ENCODE results near the gene AFAP1. TPM values are rescaled to one million over a fixed set of nuclear protein-coding genes. Genes with fewer than 3 reads are reported as not detected.

The AFAP1 gene
- total and polyA plus RNA-seq, 2 donors from 2014 or later, result 2.6 to 26.3 TPM

- Histone ChIP-seq H3K36me3 (ENCODE audit: control insufficient read depth in 2 of 3, insufficient read depth in 3 of 3, low read length in 3 of 3) (peaks cover 0 to 2% (median 0%) of the 10 kb centered on the region in 3 donors), H3K27ac (ENCODE audit: low read depth in 2 of 2, low read length in 2 of 2) (no peak overlapping the region), H3K4me1 (ENCODE audit: control insufficient read depth in 2 of 3, insufficient read depth in 2 of 3, low read depth in 1 of 3, low read length in 3 of 3) (peaks cover 0 to 4% (median 0%) of the 10 kb centered on the region in 3 donors), H3K9ac (ENCODE audit: low read length in 3 of 3) (no peak overlapping the region), H3K9me3 (ENCODE audit: control insufficient read depth in 2 of 3, insufficient read depth in 1 of 3, low read length in 3 of 3) (no peaks in the 10 kb centered on the region), H3K4me3 (ENCODE audit: low read length in 3 of 3) (no peak overlapping the region), H3K27me3 (ENCODE audit: control insufficient read depth, insufficient read depth, low read length) (no peaks in the 10 kb centered on the region)
- peak in 1 of 5 donors; percentile 56 for DNase-seq
- TF ChIP-seq, protein P1, sequence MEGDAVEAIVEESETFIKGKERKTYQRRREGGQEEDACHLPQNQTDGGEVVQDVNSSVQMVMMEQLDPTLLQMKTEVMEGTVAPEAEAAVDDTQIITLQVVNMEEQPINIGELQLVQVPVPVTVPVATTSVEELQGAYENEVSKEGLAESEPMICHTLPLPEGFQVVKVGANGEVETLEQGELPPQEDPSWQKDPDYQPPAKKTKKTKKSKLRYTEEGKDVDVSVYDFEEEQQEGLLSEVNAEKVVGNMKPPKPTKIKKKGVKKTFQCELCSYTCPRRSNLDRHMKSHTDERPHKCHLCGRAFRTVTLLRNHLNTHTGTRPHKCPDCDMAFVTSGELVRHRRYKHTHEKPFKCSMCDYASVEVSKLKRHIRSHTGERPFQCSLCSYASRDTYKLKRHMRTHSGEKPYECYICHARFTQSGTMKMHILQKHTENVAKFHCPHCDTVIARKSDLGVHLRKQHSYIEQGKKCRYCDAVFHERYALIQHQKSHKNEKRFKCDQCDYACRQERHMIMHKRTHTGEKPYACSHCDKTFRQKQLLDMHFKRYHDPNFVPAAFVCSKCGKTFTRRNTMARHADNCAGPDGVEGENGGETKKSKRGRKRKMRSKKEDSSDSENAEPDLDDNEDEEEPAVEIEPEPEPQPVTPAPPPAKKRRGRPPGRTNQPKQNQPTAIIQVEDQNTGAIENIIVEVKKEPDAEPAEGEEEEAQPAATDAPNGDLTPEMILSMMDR (IDR thresholded peaks at IDR 0.05; ENCODE audit: borderline replicate concordance, extremely low read depth, insufficient read depth), result no peak
- intact Hi-C loops (cut with DNase I), result no loop called here
- no peak for FAIRE-seq
These were observed 179.0 kb downstream of the AFAP1 start for GRCh38 chr4:7760706-7761105.

- DNase-seq (peak in 1 of 5 donors; percentile 59), FAIRE-seq (no peak)
- peaks cover 0 to 4% (median 0%) of the 10 kb centered on the region in 3 donors for H3K4me1 ChIP-seq (ENCODE audit: control insufficient read depth in 2 of 3, insufficient read depth in 2 of 3, low read depth in 1 of 3, low read length in 3 of 3)
- H3K4me3 ChIP-seq (ENCODE audit: low read length in 3 of 3), result no peak overlapping the region
- H3K36me3 ChIP-seq (ENCODE audit: control insufficient read depth in 2 of 3, insufficient read depth in 3 of 3, low read length in 3 of 3), result peaks cover 0 to 2% (median 0%) of the 10 kb centered on the region in 3 donors
- H3K27me3 ChIP-seq (ENCODE audit: control insufficient read depth, insufficient read depth, low read length), result no peaks in the 10 kb centered on the region
- TF ChIP-seq, protein P1 (IDR thresholded peaks at IDR 0.05; ENCODE audit: borderline replicate concordance, extremely low read depth, insufficient read depth), result no peak
- no peaks in the 10 kb centered on the region for H3K9me3 ChIP-seq (ENCODE audit: control insufficient read depth in 2 of 3, insufficient read depth in 1 of 3, low read length in 3 of 3)
- no peak overlapping the region for H3K9ac ChIP-seq (ENCODE audit: low read length in 3 of 3)
- H3K27ac ChIP-seq (ENCODE audit: low read depth in 2 of 2, low read length in 2 of 2), result no peak overlapping the region
- intact Hi-C loops (cut with DNase I), result no loop called here
These were observed 179.4 kb downstream of the AFAP1 start for GRCh38 chr4:7760228-7760627.

- Histone ChIP-seq H3K4me3 (ENCODE audit: low read length in 3 of 3) (no peak overlapping the region), H3K27me3 (ENCODE audit: control insufficient read depth, insufficient read depth, low read length) (no peaks in the 10 kb centered on the region), H3K27ac (ENCODE audit: low read depth in 2 of 2, low read length in 2 of 2) (no peak overlapping the region), H3K9ac (ENCODE audit: low read length in 3 of 3) (no peak overlapping the region), H3K9me3 (ENCODE audit: control insufficient read depth in 2 of 3, insufficient read depth in 1 of 3, low read length in 3 of 3) (no peaks in the 10 kb centered on the region), H3K36me3 (ENCODE audit: control insufficient read depth in 2 of 3, insufficient read depth in 3 of 3, low read length in 3 of 3) (peaks cover 0 to 2% (median 0%) of the 10 kb centered on the region in 3 donors), H3K4me1 (ENCODE audit: control insufficient read depth in 2 of 3, insufficient read depth in 2 of 3, low read depth in 1 of 3, low read length in 3 of 3) (peaks cover 0 to 4% (median 0%) of the 10 kb centered on the region in 3 donors)
- TF ChIP-seq, protein P1 (IDR thresholded peaks at IDR 0.05; ENCODE audit: borderline replicate concordance, extremely low read depth, insufficient read depth), result no peak
- DNase-seq (peak in 1 of 5 donors; percentile 58), FAIRE-seq (no peak)
- intact Hi-C loops (cut with DNase I), result no loop called here
These were observed 180.0 kb downstream of the AFAP1 start for GRCh38 chr4:7759635-7760034.

- peaks cover 0 to 4% (median 0%) of the 10 kb centered on the region in 3 donors for H3K4me1 ChIP-seq (ENCODE audit: control insufficient read depth in 2 of 3, insufficient read depth in 2 of 3, low read depth in 1 of 3, low read length in 3 of 3)
- H3K36me3 ChIP-seq (ENCODE audit: control insufficient read depth in 2 of 3, insufficient read depth in 3 of 3, low read length in 3 of 3), result peaks cover 0 to 2% (median 0%) of the 10 kb centered on the region in 3 donors
- intact Hi-C loops (cut with DNase I), result no loop called here
- H3K9ac ChIP-seq (ENCODE audit: low read length in 3 of 3), result no peak overlapping the region
- DNase-seq (peak in 1 of 5 donors; percentile 16), FAIRE-seq (no peak)
- TF ChIP-seq, protein P1 (IDR thresholded peaks at IDR 0.05; ENCODE audit: borderline replicate concordance, extremely low read depth, insufficient read depth), result no peak
- H3K27me3 ChIP-seq (ENCODE audit: control insufficient read depth, insufficient read depth, low read length), result no peaks in the 10 kb centered on the region
- H3K27ac ChIP-seq (ENCODE audit: low read depth in 2 of 2, low read length in 2 of 2), result no peak overlapping the region
- H3K9me3 ChIP-seq (ENCODE audit: control insufficient read depth in 2 of 3, insufficient read depth in 1 of 3, low read length in 3 of 3), result no peaks in the 10 kb centered on the region
- H3K4me3 ChIP-seq (ENCODE audit: low read length in 3 of 3), result no peak overlapping the region
These were observed 180.4 kb downstream of the AFAP1 start for GRCh38 chr4:7759216-7759615.

Data from kidney (tissue), 14 donors.